Testis (tissue), 3 donors: Measurements from ENCODE around the gene MTF1. TPM values are rescaled to one million over a fixed set of nuclear protein-coding genes. Genes with fewer than 3 reads are reported as not detected.
A peak's percentile ranks its signal among the peaks of the same experiment; 100 is the strongest.

Experiments used
- DNase-seq: peaks from one replicate; pipeline ENCODE4 v3.0.0-alpha.2; 2019
- H3K27ac ChIP-seq, 2 donors: fragments of 200-600 bp; sonication (generic); one replicate each; pipeline ENCODE4 v1.5.1; 2019
- H3K27me3 ChIP-seq: fragments of 200-600 bp; sonication (generic); one replicate; pipeline ENCODE4 v1.5.1; 2019
- H3K36me3 ChIP-seq: fragments of 200-600 bp; sonication (generic); one replicate; pipeline ENCODE4 v1.5.1; 2017; ENCODE audit warnings: low read depth; ENCODE audit errors: missing control alignments
- H3K4me1 ChIP-seq: fragments of 200-600 bp; sonication (generic); one replicate; pipeline ENCODE4 v1.5.1; 2019
- H3K4me3 ChIP-seq, 2 donors: fragments of 200-600 bp; sonication (generic); one replicate each; pipeline ENCODE4 v1.5.1; 2017 to 2019
- H3K9me3 ChIP-seq: fragments of 200-600 bp; sonication (generic); one replicate; pipeline ENCODE4 v1.5.1; 2017
- CTCF ChIP-seq, 3 experiments: fragments of 450-650 bp in 2 of 3; fragments of 200-600 bp in 1 of 3; sonication (generic) in 1 of 3; IDR thresholded peaks; one replicate each; pipeline ENCODE4 v1.5.1; 2016 to 2019; ENCODE audit warnings: antibody characterized with exemption in 3 of 3, mild to moderate bottlenecking in 2 of 3, moderate library complexity in 1 of 3
- POLR2A ChIP-seq: fragments of 450-650 bp; IDR thresholded peaks from one replicate; pipeline ENCODE4 v1.6.1; 2017; ENCODE audit warnings: antibody characterized with exemption, mild to moderate bottlenecking, moderate library complexity
- WGBS, 2 donors: methylation state at CpG; one replicate each; pipeline ENCODE4 v1.1.5; 2018; 5-methylcytosine and 5-hydroxymethylcytosine counted together
- intact Hi-C: fragments of 100-400 bp; cut with DNase I; formaldehyde crosslinking; loops from one replicate; pipeline ENCODE4 v1.15.1; 2023; ENCODE audit warnings: low total_unique reads
- polyA plus RNA-seq: library from polyadenylated mRNA; stranded (reverse); fragments of 350-450 nt; fragmentation: Illumina TruSeq; extraction: RNeasy Lipid Tissue Mini Kit (QIAGEN cat#74804); gene quantifications from one replicate; pipeline ENCODE4 v1.2.3, GENCODE V29; 2014; ENCODE audit warnings: low read depth, low replicate concordance; ENCODE audit not compliant: insufficient read depth
- total RNA-seq, 2 donors: library from RNA; depleted of rRNA; stranded (reverse); fragments of >200 nt; gene quantifications; one replicate each; pipeline ENCODE4 v1.2.3, GENCODE V29; 2016

MTF1 gene
- total and polyA plus RNA-seq, 3 donors from 2014 or later: 12.8 to 35.9 (median 16.8) TPM

- H3K36me3 ChIP-seq: no peaks in the 10 kb centered on the region
- no peak overlapping the region for H3K4me3 ChIP-seq
- H3K4me1 ChIP-seq: peaks cover 5% of the 10 kb centered on the region
- no peaks in the 10 kb centered on the region for H3K27me3 ChIP-seq
- intact Hi-C loops: no loop called here
- peak; percentile 33 for DNase-seq
- H3K9me3 ChIP-seq: no peaks in the 10 kb centered on the region
- H3K27ac ChIP-seq: no peak overlapping the region
- TF ChIP-seq CTCF (IDR thresholded peaks at IDR 0.05) (no peak), POLR2A (no peak)
- 73 to 84% methylated on average over 10 of the region's 10 CpGs for WGBS, 2 donors
Observed at GRCh38 chr1:37839676-37840075, 19.7 kb downstream of the MTF1 start.

- no peak overlapping the region for H3K27ac ChIP-seq
- intact Hi-C loops: no loop called here
- H3K4me1 ChIP-seq: peaks cover 5% of the 10 kb centered on the region
- TF ChIP-seq POLR2A (no peak), CTCF (IDR thresholded peaks at IDR 0.05) (no peak)
- DNase-seq: no peak
- no peaks in the 10 kb centered on the region for H3K27me3 ChIP-seq
- no peaks in the 10 kb centered on the region for H3K9me3 ChIP-seq
- H3K36me3 ChIP-seq: no peaks in the 10 kb centered on the region
- 56 to 62% methylated on average over 3 of the region's 3 CpGs for WGBS, 2 donors
- H3K4me3 ChIP-seq: no peak overlapping the region
Observed at GRCh38 chr1:37836788-37837187, 22.6 kb downstream of the MTF1 start.

- TF ChIP-seq CTCF (IDR thresholded peaks at IDR 0.05) (no peak), POLR2A (no peak)
- 87 to 93% methylated on average over 2 of the region's 2 CpGs for WGBS, 2 donors
Observed at GRCh38 chr1:37831809-37832208, 27.6 kb downstream of the MTF1 start.

GRCh38 chr1:37831109-37831508 is 28.3 kb downstream of the MTF1 start:
- TF ChIP-seq CTCF (IDR thresholded peaks at IDR 0.05) (no peak), POLR2A (no peak)
- no peaks in the 10 kb centered on the region for H3K36me3 ChIP-seq
- H3K27me3 ChIP-seq: no peaks in the 10 kb centered on the region
- DNase-seq: no peak
- no peaks in the 10 kb centered on the region for H3K9me3 ChIP-seq
- WGBS, 2 donors: 93% methylated on average over 4 of the region's 4 CpGs
- H3K4me1 ChIP-seq: no peaks in the 10 kb centered on the region
- H3K4me3 ChIP-seq: no peak overlapping the region
- intact Hi-C loops: no loop called here
- H3K27ac ChIP-seq: no peak overlapping the region

More at GRCh38 chr1:37831809-37832208, 27.6 kb downstream of the MTF1 start:
- Histone ChIP-seq H3K9me3 (no peaks in the 10 kb centered on the region), H3K36me3 (no peaks in the 10 kb centered on the region), H3K27ac (no peak overlapping the region), H3K4me1 (no peaks in the 10 kb centered on the region), H3K27me3 (no peaks in the 10 kb centered on the region), H3K4me3 (no peak overlapping the region)
- intact Hi-C loops: no loop called here
- DNase-seq: no peak

GRCh38 chr1:37828410-37829074 is 30.9 kb downstream of the MTF1 start:
- no peaks in the 10 kb centered on the region for H3K27me3 ChIP-seq
- H3K4me3 ChIP-seq: no peak overlapping the region
- intact Hi-C loops: no loop called here
- no peaks in the 10 kb centered on the region for H3K9me3 ChIP-seq
- no peak for DNase-seq
- WGBS, 2 donors: 86 to 95% methylated on average over 12 of the region's 12 CpGs
- H3K4me1 ChIP-seq: no peaks in the 10 kb centered on the region
- no peak for TF ChIP-seq POLR2A
- no peak for TF ChIP-seq CTCF (IDR thresholded peaks at IDR 0.05)
- H3K36me3 ChIP-seq: no peaks in the 10 kb centered on the region
- H3K27ac ChIP-seq: no peak overlapping the region
